ENCODE measurements around the gene TSPAN17. TPM values are rescaled to one million over a fixed set of nuclear protein-coding genes. Genes with fewer than 3 reads are reported as not detected.

Gene TSPAN17
- total RNA-seq, 5 donors from 2014 or later (not counting 1 experiment from before 2014, with no cell fraction given): 20.2 to 39.3 (median 30.0) TPM

DNA sequence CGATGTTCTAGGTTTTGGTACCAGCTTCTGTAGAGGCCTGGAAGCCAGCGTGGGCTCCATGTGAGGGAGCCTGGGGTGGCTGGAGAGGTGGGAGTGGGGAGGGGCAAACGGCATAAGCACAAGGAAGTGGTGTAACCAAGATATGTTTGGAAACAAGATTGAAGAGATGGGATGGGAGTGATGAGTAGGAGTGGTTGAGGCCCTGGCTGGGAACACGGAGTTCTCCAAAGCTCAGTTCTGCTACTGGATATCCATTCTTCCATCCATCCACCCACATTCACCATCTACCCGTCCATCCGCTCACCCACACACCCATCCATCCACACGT is 12.2 kb downstream of the TSPAN17 start:
- Histone ChIP-seq H3K27me3 (replicated peaks in 1 of 2; ENCODE audit: control insufficient read depth in 2 of 2, extremely low read depth in 1 of 2, insufficient read depth in 2 of 2, low read length in 1 of 2) (peaks cover 0 to 24% of the 10 kb centered on the region in 2 experiments), H3K4me3 (ENCODE audit: control insufficient read depth in 1 of 2, extremely low read depth in 1 of 2, low read length in 1 of 2) (no peak overlapping the region), H3K9me3 (no peaks in the 10 kb centered on the region), H3K27ac (ENCODE audit: low read length) (peak overlapping the region; percentile 37), H3K4me1 (ENCODE audit: control insufficient read depth in 1 of 2, extremely low read depth in 1 of 2, insufficient read depth in 2 of 2, low read length in 2 of 2) (peaks cover 7 to 40% of the 10 kb centered on the region in 2 experiments), H3K36me3 (ENCODE audit: control insufficient read depth in 2 of 2, extremely low read depth in 1 of 2, insufficient read depth in 1 of 2, low read length in 1 of 2) (peaks cover 0 to 9% of the 10 kb centered on the region in 2 donors)
- CTCF ChIA-PET: interaction anchor here (0.6 to 2.4 kb wide), 7 partner anchors 8 to 507 kb away, joined by 3 to 11 read pairs (median 3); no protein-coding TSS in a partner anchor
- Mint-ChIP-seq H3K36me3 (peaks cover 7% of the 10 kb centered on the region), H3K4me3 (peak overlapping the region; percentile 68 to 78 (median 71)), H3K27me3 (peaks cover 10 to 12% of the 10 kb centered on the region in 2 donors), H3K4me1 (peaks cover 30 to 38% (median 32%) of the 10 kb centered on the region in 3 donors), H3K9me3 (no peaks in the 10 kb centered on the region), H3K27ac (peak overlapping the region; percentile 92 to 93)
- no peak for ATAC-seq (replicated peaks in 1 of 4)
- POLR2A ChIA-PET: no interaction called here
- no peak for DNase-seq
- 90% methylated on average over 5 of the region's 7 CpGs for WGBS (ENCODE audit: insufficient coverage)

- peak overlapping the region in 1 of 3 donors; percentile 40 for H3K4me3 Mint-ChIP-seq
- ChIA-PET CTCF (interaction anchor here (0.5 to 2.4 kb wide), 28 partner anchors 8 to 930 kb away, joined by 3 to 15 read pairs (median 4); partner anchors contain the start of genes CLTB (in 1 of the 2), EIF4E1B (in 1 of the 2), FAF2 (in 1 of the 2) and SNCB (in 1 of the 2)), POLR2A (interaction anchor here in 1 of 2 donors (0.6 kb wide), 1 partner anchor 453 kb away, joined by 3 read pairs; no protein-coding TSS in a partner anchor)
- no peak overlapping the region for H3K4me3 ChIP-seq (ENCODE audit: control insufficient read depth in 1 of 2, extremely low read depth in 1 of 2, low read length in 1 of 2)
- peaks cover 7 to 36% of the 10 kb centered on the region in 2 experiments for H3K4me1 ChIP-seq (ENCODE audit: control insufficient read depth in 1 of 2, extremely low read depth in 1 of 2, insufficient read depth in 2 of 2, low read length in 2 of 2)
- no peak overlapping the region for H3K27ac ChIP-seq (ENCODE audit: low read length)
- no peak overlapping the region for H3K27ac Mint-ChIP-seq
- H3K36me3 Mint-ChIP-seq: peaks cover 7% of the 10 kb centered on the region
- 82% methylated on average over 4 of the region's 4 CpGs for WGBS (ENCODE audit: insufficient coverage)
- no peaks in the 10 kb centered on the region for H3K9me3 Mint-ChIP-seq
- peaks cover 0 to 7% of the 10 kb centered on the region in 2 donors for H3K36me3 ChIP-seq (ENCODE audit: control insufficient read depth in 2 of 2, extremely low read depth in 1 of 2, insufficient read depth in 1 of 2, low read length in 1 of 2)
- no peak for DNase-seq
- no peak for ATAC-seq (replicated peaks in 1 of 4)
- H3K27me3 ChIP-seq (replicated peaks in 1 of 2; ENCODE audit: control insufficient read depth in 2 of 2, extremely low read depth in 1 of 2, insufficient read depth in 2 of 2, low read length in 1 of 2): peaks cover 0 to 28% of the 10 kb centered on the region in 2 experiments
- H3K4me1 Mint-ChIP-seq: peaks cover 29 to 37% (median 32%) of the 10 kb centered on the region in 3 donors
- peaks cover 10 to 12% of the 10 kb centered on the region in 2 donors for H3K27me3 Mint-ChIP-seq
- no peaks in the 10 kb centered on the region for H3K9me3 ChIP-seq
Measured at GRCh38 chr5:176659860-176660461, 12.7 kb downstream of the TSPAN17 start.

- no peaks in the 10 kb centered on the region for H3K9me3 Mint-ChIP-seq
- ChIA-PET POLR2A (interaction anchor here in 1 of 2 donors (0.6 kb wide), 1 partner anchor 452 kb away, joined by 3 read pairs; no protein-coding TSS in a partner anchor), CTCF (interaction anchor here (0.5 to 2.4 kb wide), 29 partner anchors 9 to 931 kb away, joined by 3 to 15 read pairs (median 4); partner anchors contain the start of genes CLTB (in 1 of the 2), EIF4E1B (in 1 of the 2), FAF2 (in 1 of the 2) and SNCB (in 1 of the 2))
- peaks cover 28 to 36% (median 32%) of the 10 kb centered on the region in 3 donors for H3K4me1 Mint-ChIP-seq
- Histone ChIP-seq H3K27me3 (replicated peaks in 1 of 2; ENCODE audit: control insufficient read depth in 2 of 2, extremely low read depth in 1 of 2, insufficient read depth in 2 of 2, low read length in 1 of 2) (peaks cover 0 to 31% of the 10 kb centered on the region in 2 experiments), H3K4me1 (ENCODE audit: control insufficient read depth in 1 of 2, extremely low read depth in 1 of 2, insufficient read depth in 2 of 2, low read length in 2 of 2) (peaks cover 7 to 36% of the 10 kb centered on the region in 2 experiments), H3K27ac (ENCODE audit: low read length) (no peak overlapping the region), H3K9me3 (no peaks in the 10 kb centered on the region), H3K4me3 (ENCODE audit: control insufficient read depth in 1 of 2, extremely low read depth in 1 of 2, low read length in 1 of 2) (no peak overlapping the region), H3K36me3 (ENCODE audit: control insufficient read depth in 2 of 2, extremely low read depth in 1 of 2, insufficient read depth in 1 of 2, low read length in 1 of 2) (peaks cover 0 to 2% of the 10 kb centered on the region in 2 donors)
- WGBS (ENCODE audit: insufficient coverage): no CpG with 5 or more reads among the region's 1 CpG
- peak; percentile 7 to 78 (median 34) for ATAC-seq (replicated peaks in 1 of 4)
- H3K27ac Mint-ChIP-seq: peak overlapping the region; percentile 52 to 67
- peaks cover 4% of the 10 kb centered on the region for H3K36me3 Mint-ChIP-seq
- peak overlapping the region in 2 of 3 donors; percentile 24 to 40 for H3K4me3 Mint-ChIP-seq
- peaks cover 14 to 15% of the 10 kb centered on the region in 2 donors for H3K27me3 Mint-ChIP-seq
- peak in 4 of 35 experiments; percentile 27 to 37 (median 30) for DNase-seq
Measured at GRCh38 chr5:176660530-176660859, 13.2 kb downstream of the TSPAN17 start.

- WGBS (ENCODE audit: insufficient coverage): 46% methylated on average over 23 of the region's 33 CpGs
- Mint-ChIP-seq H3K27me3 (peaks cover 15 to 17% of the 10 kb centered on the region in 2 donors), H3K27ac (peak overlapping the region; percentile 52 to 67), H3K36me3 (peaks cover 4% of the 10 kb centered on the region), H3K4me3 (peak overlapping the region in 2 of 3 donors; percentile 24 to 40), H3K9me3 (no peaks in the 10 kb centered on the region), H3K4me1 (peaks cover 28 to 36% (median 32%) of the 10 kb centered on the region in 3 donors)
- Histone ChIP-seq H3K4me3 (ENCODE audit: control insufficient read depth in 1 of 2, extremely low read depth in 1 of 2, low read length in 1 of 2) (peak overlapping the region in 1 of 2 donors; percentile 14), H3K27ac (ENCODE audit: low read length) (no peak overlapping the region), H3K27me3 (replicated peaks in 1 of 2; ENCODE audit: control insufficient read depth in 2 of 2, extremely low read depth in 1 of 2, insufficient read depth in 2 of 2, low read length in 1 of 2) (peaks cover 0 to 36% of the 10 kb centered on the region in 2 experiments), H3K4me1 (ENCODE audit: control insufficient read depth in 1 of 2, extremely low read depth in 1 of 2, insufficient read depth in 2 of 2, low read length in 2 of 2) (peaks cover 7 to 36% of the 10 kb centered on the region in 2 experiments), H3K36me3 (ENCODE audit: control insufficient read depth in 2 of 2, extremely low read depth in 1 of 2, insufficient read depth in 1 of 2, low read length in 1 of 2) (peaks cover 0 to 1% of the 10 kb centered on the region in 2 donors), H3K9me3 (no peaks in the 10 kb centered on the region)
- peak; percentile 53 to 91 (median 69) for DNase-seq
- peak; percentile 74 to 80 (median 78) for ATAC-seq (replicated peaks in 1 of 4)
- ChIA-PET POLR2A (interaction anchor here (0.6 to 0.7 kb wide), 2 partner anchors 31 to 452 kb away, joined by 3 read pairs; no protein-coding TSS in a partner anchor), CTCF (interaction anchor here (0.5 to 2.4 kb wide), 28 partner anchors 9 to 931 kb away, joined by 3 to 15 read pairs (median 4); partner anchors contain the start of genes CLTB (in 1 of the 2), EIF4E1B (in 1 of the 2), FAF2 (in 1 of the 2) and SNCB (in 1 of the 2))
Measured at GRCh38 chr5:176660860-176661641, 13.8 kb downstream of the TSPAN17 start.

GRCh38 chr5:176661676-176662075 is 14.4 kb downstream of the TSPAN17 start:
- CTCF ChIA-PET: interaction anchor here in 1 of 2 donors (1.5 to 2.4 kb wide), 5 partner anchors 8 to 932 kb away, joined by 6 to 15 read pairs (median 9); partner anchors contain the start of gene TSPAN17
- ATAC-seq (replicated peaks in 1 of 4) (no peak), DNase-seq (no peak)
- 91% methylated on average over 9 of the region's 10 CpGs for WGBS (ENCODE audit: insufficient coverage)
- Histone ChIP-seq H3K36me3 (ENCODE audit: control insufficient read depth in 2 of 2, extremely low read depth in 1 of 2, insufficient read depth in 1 of 2, low read length in 1 of 2) (no peaks in the 10 kb centered on the region), H3K9me3 (no peaks in the 10 kb centered on the region), H3K4me3 (ENCODE audit: control insufficient read depth in 1 of 2, extremely low read depth in 1 of 2, low read length in 1 of 2) (no peak overlapping the region), H3K27me3 (replicated peaks in 1 of 2; ENCODE audit: control insufficient read depth in 2 of 2, extremely low read depth in 1 of 2, insufficient read depth in 2 of 2, low read length in 1 of 2) (peaks cover 0 to 40% of the 10 kb centered on the region in 2 experiments), H3K27ac (ENCODE audit: low read length) (no peak overlapping the region), H3K4me1 (ENCODE audit: control insufficient read depth in 1 of 2, extremely low read depth in 1 of 2, insufficient read depth in 2 of 2, low read length in 2 of 2) (peaks cover 7 to 36% of the 10 kb centered on the region in 2 experiments)
- H3K27ac Mint-ChIP-seq: no peak overlapping the region
- H3K27me3 Mint-ChIP-seq: peaks cover 15 to 17% of the 10 kb centered on the region in 2 donors
- H3K4me1 Mint-ChIP-seq: peaks cover 28 to 33% (median 32%) of the 10 kb centered on the region in 3 donors
- H3K4me3 Mint-ChIP-seq: no peak overlapping the region
- no peaks in the 10 kb centered on the region for H3K9me3 Mint-ChIP-seq
- POLR2A ChIA-PET: interaction anchor here in 1 of 2 donors (0.7 kb wide), 1 partner anchor 32 kb away, joined by 3 read pairs; no protein-coding TSS in a partner anchor
- H3K36me3 Mint-ChIP-seq: no peaks in the 10 kb centered on the region
